CD4-positive, alpha-beta T cell treated with Interleukin-6 for 4 hours (primary cell): ENCODE measurements around the gene HMGCL.
A peak's percentile ranks its signal among the peaks of the same experiment; 100 is the strongest.

ENCODE experiments used
- DNase-seq: peaks from one replicate; pipeline ENCODE4 v3.0.0-alpha.2; 2020; ENCODE audit warnings: mixed read lengths

HMGCL gene

DNA sequence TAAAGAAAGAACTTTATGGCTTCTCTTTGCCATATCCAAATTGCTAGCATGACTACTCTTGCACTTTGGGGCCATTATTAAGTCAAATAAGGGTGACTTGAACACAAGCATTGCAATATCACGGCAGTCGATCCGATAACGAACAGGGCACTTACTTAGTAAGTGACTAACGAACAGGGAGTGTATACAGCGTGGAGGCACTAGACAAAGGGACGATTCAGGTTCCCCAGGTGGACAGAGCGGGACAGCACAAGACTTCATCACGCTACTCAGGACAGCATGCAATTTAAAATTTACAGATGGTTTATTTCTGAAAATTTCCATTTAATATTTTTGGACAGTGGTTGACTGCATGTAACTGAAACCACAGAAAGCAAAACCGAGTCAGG lies 52.4 kb downstream of the HMGCL start:
- no peak for DNase-seq

DNA sequence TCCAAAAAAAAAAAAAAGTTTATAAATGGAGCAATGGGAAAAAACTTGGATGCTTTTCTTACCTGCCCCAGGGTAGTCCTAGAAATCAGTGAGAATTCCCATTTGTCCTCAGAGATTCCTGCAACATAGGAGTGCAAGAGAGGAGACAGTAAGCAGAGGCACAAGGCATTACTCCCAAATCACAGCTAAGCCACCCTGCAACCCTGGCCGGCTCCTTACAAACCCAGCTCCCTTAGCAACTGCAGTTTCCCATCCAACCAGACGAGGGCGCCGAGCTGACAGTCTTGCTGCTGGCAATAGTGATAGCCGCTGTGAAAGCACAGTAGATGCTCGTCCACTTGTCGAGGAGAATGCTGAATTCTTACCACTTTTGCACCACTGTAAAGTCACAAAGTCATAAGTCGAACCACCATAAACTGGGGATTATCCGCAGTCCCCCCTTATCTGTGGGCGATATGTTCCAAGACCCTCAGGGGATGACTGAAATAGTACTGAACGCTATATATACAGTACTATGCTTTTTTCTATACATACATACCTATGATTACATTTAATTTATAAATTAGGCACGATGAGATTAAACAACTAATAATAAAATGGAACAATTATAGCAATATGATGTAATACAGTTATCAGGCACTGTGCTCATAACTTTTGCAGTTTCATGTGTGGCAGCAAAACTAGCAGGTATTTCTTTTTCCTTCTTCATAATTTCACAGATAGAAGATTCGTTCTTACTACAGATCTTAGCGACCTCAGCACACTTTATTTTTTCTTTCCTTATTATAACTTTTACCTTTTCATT lies 53.0 kb downstream of the HMGCL start:
- peak; percentile 87 for DNase-seq

DNA sequence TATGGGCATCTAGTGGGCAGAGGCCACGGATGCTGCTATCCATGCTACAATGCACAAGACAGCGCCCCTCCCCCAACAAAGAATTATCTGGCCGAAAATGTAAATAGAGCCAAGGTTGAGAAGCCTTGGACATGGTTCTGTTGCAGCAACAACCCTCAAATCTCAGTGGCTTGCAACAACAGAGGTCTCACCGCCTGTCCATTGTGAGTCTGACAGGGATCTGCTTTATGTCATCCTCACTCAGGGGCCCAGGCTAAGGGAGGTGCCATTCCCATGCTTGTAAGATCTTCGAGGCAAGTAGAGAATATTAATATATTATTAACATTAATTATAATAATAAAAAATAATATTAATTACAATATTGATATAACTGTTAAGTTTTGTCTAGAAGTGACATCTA lies 56.5 kb downstream of the HMGCL start:
- DNase-seq, result no peak

DNA sequence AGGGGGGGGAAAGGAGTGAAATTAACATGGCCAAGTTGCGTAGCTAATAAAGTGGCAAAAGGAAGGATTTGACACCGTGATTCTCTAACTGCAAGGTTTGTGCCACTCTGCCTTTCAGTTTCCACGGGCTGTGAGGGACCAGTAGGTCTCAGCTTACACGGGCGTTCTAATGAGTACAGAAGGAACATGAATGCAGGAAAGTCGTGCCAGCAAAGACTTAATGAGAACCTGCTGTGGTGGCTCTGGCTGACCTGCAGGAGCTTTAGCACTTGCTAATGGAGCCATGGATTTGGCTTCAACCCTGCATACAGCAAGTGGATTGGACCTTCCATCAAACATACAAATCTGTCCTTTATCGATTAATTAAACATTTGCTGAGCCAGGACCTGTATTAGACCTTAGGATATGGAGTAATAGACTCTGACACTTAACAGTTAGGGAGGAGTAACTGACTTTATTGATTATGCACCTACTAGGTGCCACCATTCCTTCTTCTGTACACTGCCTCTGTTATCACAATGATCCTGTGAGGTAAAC lies 62.1 kb downstream of the HMGCL start:
- DNase-seq, result no peak

- no peak for DNase-seq
Measured at GRCh38 chr1:23759277-23759676, 66.0 kb downstream of the HMGCL start.

DNA sequence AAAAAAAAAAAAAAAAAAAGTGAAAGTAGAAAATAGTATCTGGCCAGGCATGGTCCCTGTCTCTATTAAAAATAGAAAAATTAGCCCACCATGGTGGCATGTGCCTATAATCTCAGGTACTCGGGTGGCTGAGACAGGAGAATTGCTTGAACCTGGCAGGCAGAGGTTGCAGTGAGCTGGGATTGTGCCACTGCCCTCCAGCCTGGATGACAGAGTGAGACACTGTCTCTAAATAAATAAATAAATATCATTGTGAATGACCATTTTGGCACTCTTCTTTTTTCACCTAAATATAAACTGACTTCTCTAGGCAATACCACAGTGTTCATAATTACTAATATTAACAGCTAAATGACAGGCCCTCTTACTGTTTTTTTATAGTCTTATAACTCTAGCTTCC lies 67.4 kb downstream of the HMGCL start:
- DNase-seq, result no peak

- DNase-seq, result no peak
Measured at GRCh38 chr1:23756676-23757075, 68.6 kb downstream of the HMGCL start.

DNA sequence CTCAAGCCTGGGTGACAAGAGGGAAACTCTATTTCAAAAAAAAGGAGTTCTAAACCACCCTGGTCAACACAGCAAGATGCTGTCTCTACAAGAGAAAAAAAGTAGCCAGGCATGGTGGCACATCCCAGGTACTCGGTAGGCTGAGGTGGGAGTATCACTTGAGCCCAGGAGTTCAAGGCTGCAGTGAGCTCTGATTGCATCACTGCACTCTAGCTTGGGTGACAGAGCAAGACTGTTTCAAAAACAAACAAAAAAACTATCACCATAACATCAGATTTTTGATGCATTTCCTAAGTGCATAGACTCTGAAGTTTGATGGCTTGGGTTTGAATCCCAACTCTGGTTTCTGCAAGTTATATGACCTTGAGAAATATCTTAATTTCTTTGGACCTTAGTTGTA lies 72.3 kb downstream of the HMGCL start:
- DNase-seq, result no peak
